Ascending aorta (tissue), 2 donors: ENCODE measurements around the gene GRID2. TPM values are rescaled to one million over a fixed set of nuclear protein-coding genes. Genes with fewer than 3 reads are reported as not detected.

Experiments used
- DNase-seq, 2 donors: peaks; one replicate each; pipeline ENCODE4 v3.0.0-alpha.2; 2019; ENCODE audit warnings: low spot score in 2 of 2
- H3K27ac ChIP-seq, 2 donors: fragments of 200-600 bp; sonication (generic); one replicate each; pipeline ENCODE4 v1.5.1; 2016 to 2017; ENCODE audit warnings: mild to moderate bottlenecking in 1 of 2
- H3K27me3 ChIP-seq: fragments of 200-600 bp; sonication (generic); one replicate; pipeline ENCODE4 v1.5.1; 2017
- H3K36me3 ChIP-seq, 2 donors: fragments of 200-600 bp; sonication (generic); one replicate each; pipeline ENCODE4 v1.5.1; 2016
- H3K4me1 ChIP-seq, 2 donors: fragments of 200-600 bp; sonication (generic); one replicate each; pipeline ENCODE4 v1.5.1; 2016 to 2017; ENCODE audit warnings: mild to moderate bottlenecking in 1 of 2
- H3K4me3 ChIP-seq, 2 donors: fragments of 200-600 bp; sonication (generic); one replicate each; pipeline ENCODE4 v1.5.1; 2016 to 2017; ENCODE audit warnings: mild to moderate bottlenecking in 1 of 2
- H3K9me3 ChIP-seq, 2 donors: fragments of 200-600 bp; sonication (generic); one replicate each; pipeline ENCODE4 v1.5.1; 2016
- intact Hi-C: fragments of 100-400 bp; cut with DNase I; formaldehyde crosslinking; loops from one replicate; pipeline ENCODE4 v1.15.1; 2023
- total RNA-seq: library from RNA; depleted of rRNA; stranded (reverse); fragments of >200 nt; gene quantifications from one replicate; pipeline ENCODE4 v1.1.0, GENCODE V29; 2016
- TF ChIP-seq, protein P1 (sequence below), 3 experiments: fragments of 200-600 bp in 2 of 3; fragments of 450-650 bp in 1 of 3; sonication (generic) in 2 of 3; IDR thresholded peaks; one replicate each; pipeline ENCODE4 v1.5.1; 2016 to 2019; ENCODE audit warnings: antibody characterized with exemption in 3 of 3, mild to moderate bottlenecking in 1 of 3, moderate library complexity in 1 of 3

GRID2 gene
- total RNA-seq, 1 donor from 2014 or later = not detected

DNA sequence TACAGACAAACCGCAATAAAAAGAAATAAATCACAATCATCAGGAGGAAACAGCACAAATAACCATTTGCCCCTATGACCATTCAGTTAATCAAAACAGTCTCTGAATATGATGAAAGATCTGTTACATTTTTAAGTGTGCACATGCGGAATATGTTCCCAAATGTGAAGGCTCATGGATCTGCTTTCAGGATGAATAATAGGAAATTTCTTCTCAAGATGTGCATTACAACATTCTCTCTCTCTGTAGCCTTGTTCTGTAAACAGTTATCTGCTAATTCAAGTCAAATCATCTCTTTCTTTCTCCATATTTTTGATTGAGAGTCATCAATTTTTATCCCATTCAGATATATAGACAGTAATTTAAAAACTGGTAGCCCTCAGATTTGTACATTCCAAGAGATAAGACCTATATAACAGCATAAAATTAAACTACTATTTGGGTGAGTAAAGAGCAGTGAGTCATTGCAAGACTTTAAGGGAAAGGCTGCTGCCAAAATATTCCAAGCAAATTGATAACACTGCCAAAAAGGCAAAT, 1090.8 kb downstream of the GRID2 start:
- intact Hi-C loops = no loop called here
- Histone ChIP-seq H3K36me3 (no peaks in the 10 kb centered on the region), H3K4me1 (no peaks in the 10 kb centered on the region), H3K27ac (no peak overlapping the region), H3K4me3 (no peak overlapping the region), H3K27me3 (no peaks in the 10 kb centered on the region), H3K9me3 (no peaks in the 10 kb centered on the region)
- no peak for DNase-seq
- TF ChIP-seq, protein P1, sequence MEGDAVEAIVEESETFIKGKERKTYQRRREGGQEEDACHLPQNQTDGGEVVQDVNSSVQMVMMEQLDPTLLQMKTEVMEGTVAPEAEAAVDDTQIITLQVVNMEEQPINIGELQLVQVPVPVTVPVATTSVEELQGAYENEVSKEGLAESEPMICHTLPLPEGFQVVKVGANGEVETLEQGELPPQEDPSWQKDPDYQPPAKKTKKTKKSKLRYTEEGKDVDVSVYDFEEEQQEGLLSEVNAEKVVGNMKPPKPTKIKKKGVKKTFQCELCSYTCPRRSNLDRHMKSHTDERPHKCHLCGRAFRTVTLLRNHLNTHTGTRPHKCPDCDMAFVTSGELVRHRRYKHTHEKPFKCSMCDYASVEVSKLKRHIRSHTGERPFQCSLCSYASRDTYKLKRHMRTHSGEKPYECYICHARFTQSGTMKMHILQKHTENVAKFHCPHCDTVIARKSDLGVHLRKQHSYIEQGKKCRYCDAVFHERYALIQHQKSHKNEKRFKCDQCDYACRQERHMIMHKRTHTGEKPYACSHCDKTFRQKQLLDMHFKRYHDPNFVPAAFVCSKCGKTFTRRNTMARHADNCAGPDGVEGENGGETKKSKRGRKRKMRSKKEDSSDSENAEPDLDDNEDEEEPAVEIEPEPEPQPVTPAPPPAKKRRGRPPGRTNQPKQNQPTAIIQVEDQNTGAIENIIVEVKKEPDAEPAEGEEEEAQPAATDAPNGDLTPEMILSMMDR (IDR thresholded peaks at IDR 0.05) = no peak

DNA sequence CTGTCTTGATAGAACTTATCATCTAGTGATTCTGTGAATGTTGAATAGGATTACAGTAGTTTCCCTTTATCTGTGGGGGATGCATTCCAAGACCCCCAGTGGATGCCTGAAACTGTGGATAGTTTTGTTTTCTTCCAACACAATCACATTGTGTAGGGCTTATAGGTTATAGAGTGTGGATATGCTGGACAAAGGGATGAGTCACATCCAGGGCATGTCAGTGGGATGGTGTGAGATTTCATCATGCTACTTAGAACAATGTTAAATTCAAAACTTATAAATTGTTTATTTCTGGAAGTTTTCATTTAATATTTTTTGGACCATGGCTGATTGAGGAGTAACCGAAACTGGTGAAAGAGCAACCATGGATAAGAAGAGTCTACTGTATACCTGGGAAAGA, 1092.5 kb downstream of the GRID2 start:
- Histone ChIP-seq H3K4me1 (no peaks in the 10 kb centered on the region), H3K36me3 (no peaks in the 10 kb centered on the region), H3K4me3 (no peak overlapping the region), H3K9me3 (no peaks in the 10 kb centered on the region), H3K27me3 (no peaks in the 10 kb centered on the region), H3K27ac (no peak overlapping the region)
- TF ChIP-seq, protein P1 (IDR thresholded peaks at IDR 0.05) = no peak
- DNase-seq = no peak
- intact Hi-C loops = no loop called here

DNA sequence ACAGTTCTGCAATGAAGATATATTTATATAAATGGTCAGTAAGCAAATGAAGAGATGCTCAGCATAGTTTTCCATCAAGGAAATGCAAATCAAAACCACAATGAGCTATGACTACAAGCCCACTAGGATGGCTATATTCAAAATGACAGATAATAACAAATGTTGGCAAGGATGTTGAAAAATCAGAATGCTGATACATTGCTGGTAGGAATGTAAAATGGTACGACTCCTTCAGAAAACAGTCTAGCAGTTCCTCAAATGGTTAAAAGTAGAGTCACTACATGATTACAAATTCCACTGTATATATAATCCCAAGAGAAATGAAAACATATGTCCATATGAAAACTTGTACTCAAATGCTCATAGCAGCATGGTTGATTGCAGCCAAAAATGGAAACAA, 1099.8 kb downstream of the GRID2 start:
- TF ChIP-seq, protein P1 (IDR thresholded peaks at IDR 0.05) = no peak
- no peaks in the 10 kb centered on the region for H3K4me1 ChIP-seq
- no peak for DNase-seq
- H3K27ac ChIP-seq = no peak overlapping the region
- H3K9me3 ChIP-seq = no peaks in the 10 kb centered on the region
- H3K36me3 ChIP-seq = no peaks in the 10 kb centered on the region
- intact Hi-C loops = no loop called here
- no peaks in the 10 kb centered on the region for H3K27me3 ChIP-seq
- no peak overlapping the region for H3K4me3 ChIP-seq

DNA sequence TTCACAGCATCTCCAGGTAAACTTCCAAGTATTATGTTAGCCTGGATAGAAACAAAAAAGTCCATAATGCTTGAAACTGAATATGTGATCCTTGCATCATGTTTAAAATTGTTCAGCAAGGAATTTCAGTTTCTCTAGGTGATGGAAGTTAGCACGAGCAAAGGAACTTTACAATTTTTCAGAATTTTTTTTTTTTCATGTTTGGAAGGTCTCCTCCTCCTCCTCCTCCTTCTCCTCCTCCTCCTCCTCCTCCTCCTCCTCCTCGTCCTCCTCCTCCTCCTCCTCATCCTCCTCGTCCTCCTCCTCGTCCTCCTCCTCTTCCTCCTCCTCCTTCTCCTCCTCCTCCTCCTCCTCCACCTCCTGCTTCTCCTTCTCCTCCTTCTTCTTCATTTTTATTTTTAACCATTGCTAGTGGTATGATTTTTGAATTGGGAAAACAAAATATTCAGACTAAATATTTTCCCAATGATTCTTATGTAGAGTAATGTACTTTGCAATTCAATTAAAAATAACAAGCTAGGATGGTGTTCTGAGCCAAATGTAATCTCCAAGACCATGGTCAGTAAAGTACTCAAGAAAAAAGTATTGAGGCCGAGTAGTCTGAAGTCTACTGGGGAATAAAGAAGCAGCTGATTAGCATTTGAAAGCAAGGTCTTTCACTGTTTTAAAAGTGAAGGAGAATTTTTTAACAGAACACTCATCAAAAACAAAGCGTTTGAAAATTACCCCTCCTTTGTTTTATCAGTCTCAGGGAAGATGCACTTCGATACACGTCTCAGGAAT, 1103.9 kb downstream of the GRID2 start:
- Histone ChIP-seq H3K27me3 (no peaks in the 10 kb centered on the region), H3K36me3 (no peaks in the 10 kb centered on the region), H3K9me3 (no peaks in the 10 kb centered on the region), H3K27ac (no peak overlapping the region), H3K4me1 (no peaks in the 10 kb centered on the region), H3K4me3 (no peak overlapping the region)
- intact Hi-C loops = no loop called here
- DNase-seq = no peak
- TF ChIP-seq, protein P1 (IDR thresholded peaks at IDR 0.05) = no peak

DNA sequence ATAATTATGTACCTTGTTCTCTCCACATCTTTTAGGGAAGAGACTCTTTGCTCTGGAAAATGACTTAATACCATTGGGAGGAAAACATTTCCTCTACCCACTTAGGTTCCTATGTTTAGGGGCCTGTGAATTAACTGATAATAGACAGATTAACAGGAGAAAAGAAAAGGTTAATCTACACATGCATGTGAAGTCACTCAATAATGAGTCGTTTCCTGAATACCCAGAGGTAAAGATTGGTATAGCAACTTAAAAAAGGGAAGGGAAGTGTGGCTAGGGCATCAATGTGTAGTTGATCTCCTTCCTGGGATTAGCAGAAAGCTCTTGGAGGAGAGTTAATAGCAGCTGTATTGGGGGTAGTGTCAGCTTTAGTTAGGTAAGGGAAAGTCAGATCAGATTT, 1105.3 kb downstream of the GRID2 start:
- no peaks in the 10 kb centered on the region for H3K4me1 ChIP-seq
- no peaks in the 10 kb centered on the region for H3K27me3 ChIP-seq
- H3K4me3 ChIP-seq = no peak overlapping the region
- no peaks in the 10 kb centered on the region for H3K9me3 ChIP-seq
- DNase-seq = no peak
- H3K27ac ChIP-seq = no peak overlapping the region
- TF ChIP-seq, protein P1 (IDR thresholded peaks at IDR 0.05) = no peak
- no peaks in the 10 kb centered on the region for H3K36me3 ChIP-seq
- intact Hi-C loops = no loop called here
